ENCODE measurements around the gene ST7.

Gene ST7

DNA sequence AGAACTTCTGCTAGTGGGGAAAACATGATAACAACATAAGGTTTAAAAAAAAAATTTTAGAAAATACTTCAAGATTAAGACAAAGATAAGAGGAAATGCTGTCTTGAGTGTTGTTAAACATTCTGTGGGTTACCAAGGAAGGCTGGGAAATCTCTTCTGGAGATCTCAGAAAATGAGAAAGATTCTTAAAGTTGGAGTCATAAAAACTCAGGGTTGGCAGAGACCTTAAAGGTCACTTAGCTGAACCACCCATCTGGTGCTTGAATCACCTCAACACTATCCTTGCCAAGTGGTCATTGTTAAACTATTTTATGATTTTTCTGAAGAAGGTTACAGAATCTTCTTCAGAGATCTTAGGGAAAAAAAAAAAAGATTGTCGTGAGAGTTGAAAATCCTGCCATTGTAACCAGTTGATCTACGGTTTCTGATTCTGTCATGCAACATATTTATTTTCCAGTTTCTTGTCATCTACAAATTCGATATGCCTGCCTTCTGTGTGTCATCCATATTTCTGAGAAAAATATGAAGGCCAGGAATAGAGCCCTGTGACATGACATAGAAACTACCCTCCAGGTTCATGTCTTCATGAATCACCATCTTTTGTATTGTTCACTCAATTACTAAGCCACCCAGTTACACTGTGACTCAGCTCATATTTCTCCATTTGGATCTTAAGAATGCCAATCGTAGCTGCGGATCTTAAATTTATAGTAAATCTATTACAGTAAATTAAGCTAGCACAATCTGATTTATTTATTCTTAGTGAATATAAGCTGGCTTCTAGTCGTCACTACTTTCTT is 179.2 kb downstream of the ST7 start:
- no peak for DNase-seq (ENCODE audit: low read depth)

GRCh38 chr7:117133125-117133524 is 179.8 kb downstream of the ST7 start:
- DNase-seq (ENCODE audit: low read depth), result no peak

- no peak for DNase-seq (ENCODE audit: low read depth)
Observed at GRCh38 chr7:117134411-117134810, 181.1 kb downstream of the ST7 start.

GRCh38 chr7:117134889-117135552 is 181.7 kb downstream of the ST7 start:
- no peak for DNase-seq (ENCODE audit: low read depth)

DNA sequence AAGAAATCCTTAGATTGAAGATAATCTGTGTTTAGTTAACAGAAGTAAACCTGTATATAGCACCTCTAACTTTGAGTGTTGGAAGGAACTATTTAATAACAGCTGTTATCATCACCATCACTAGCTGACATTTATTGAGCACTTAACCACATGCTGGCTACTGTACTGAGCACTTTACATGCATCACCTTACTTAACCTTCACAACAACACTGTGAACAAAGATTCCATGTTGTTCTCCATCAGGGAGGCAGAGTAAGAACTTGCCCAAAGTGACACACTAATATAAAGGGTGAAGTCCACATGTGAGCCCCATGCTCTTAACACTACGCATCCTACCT is 182.2 kb downstream of the ST7 start:
- DNase-seq (ENCODE audit: low read depth), result no peak

DNA sequence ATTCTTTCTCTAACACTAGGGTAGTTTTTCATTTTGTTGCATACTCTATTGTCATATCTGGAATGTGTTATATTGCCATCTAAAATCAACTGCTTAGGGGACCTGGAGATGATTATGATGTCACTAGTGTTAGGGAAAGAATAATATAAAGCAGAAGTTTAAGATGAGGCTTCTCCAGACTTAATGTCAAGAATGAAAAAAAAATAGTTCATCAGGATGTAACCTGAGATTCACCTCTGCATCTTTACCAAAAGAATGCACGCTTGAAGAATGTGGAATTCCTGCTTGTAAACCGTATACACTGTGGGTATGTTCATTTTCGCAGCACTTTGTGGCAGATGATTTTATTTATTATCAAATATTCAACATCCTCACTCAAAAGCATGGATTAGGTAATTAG is 184.6 kb downstream of the ST7 start:
- DNase-seq (ENCODE audit: low read depth), result no peak

DNA sequence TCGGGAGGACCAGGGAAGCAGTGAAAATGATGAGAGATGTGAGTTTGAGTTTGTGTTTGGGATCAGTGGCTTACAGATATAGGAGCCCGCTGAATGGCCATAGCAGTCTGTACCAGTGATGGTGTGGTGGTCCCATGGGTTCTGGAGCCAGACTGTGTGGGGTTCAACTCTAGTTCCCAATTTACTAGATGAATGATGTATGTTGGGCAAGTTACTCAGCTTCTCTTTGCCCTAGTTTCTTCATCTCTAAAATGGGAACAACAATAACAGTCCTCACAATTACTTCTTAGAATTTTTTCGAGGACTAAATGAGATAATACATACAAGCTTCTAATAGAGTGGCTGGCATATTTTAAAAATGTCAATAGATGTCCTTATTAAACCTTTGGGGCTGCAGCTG is 185.2 kb downstream of the ST7 start:
- DNase-seq (ENCODE audit: low read depth), result no peak

DNA sequence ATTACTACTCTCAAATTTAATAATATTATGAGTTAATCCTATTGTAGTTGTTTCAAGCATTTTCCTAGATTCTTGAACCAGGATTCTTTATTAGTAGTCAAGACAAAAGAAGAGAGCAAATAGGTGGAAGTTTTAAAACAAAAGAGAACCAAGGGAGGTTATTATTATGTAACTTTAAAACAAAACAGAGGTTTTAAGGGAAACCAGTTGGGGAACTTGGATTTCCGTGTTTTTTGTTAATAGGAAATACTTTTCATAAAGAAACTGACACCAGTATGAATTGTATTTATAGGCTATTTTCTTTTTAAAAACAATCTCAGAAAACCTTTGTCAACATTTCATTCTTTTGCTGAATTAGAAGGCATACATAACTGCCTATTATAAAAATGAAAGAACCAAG is 185.7 kb downstream of the ST7 start:
- DNase-seq (ENCODE audit: low read depth), result no peak

DNA sequence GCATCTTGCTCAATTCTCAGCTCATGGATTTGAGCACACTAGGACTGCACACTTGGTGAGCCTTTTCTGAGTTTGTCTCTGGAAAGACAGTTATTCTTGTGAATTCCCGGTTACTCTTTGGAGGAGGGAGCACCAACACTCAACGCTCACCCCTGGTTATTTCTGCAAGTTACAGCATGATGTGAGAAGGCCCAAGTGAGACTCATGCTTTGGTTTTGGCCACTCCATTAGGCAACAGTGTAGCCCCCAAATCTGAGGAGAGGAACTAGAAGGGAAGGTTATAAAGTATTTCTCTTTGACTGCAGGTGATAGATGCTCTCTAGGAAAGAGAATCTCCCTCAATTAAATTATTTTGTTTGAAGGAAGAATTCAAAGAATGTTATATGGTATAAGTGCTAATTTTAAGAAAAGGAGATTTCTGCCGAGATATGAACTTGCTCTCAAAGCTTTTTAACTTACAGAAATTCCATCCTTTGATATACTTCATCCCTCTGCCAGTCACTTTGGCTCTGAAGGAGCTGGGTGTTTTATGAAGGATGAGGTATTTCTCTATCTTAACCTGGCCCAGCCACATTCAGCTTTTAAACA is 186.2 kb downstream of the ST7 start:
- DNase-seq (ENCODE audit: low read depth), result no peak

DNA sequence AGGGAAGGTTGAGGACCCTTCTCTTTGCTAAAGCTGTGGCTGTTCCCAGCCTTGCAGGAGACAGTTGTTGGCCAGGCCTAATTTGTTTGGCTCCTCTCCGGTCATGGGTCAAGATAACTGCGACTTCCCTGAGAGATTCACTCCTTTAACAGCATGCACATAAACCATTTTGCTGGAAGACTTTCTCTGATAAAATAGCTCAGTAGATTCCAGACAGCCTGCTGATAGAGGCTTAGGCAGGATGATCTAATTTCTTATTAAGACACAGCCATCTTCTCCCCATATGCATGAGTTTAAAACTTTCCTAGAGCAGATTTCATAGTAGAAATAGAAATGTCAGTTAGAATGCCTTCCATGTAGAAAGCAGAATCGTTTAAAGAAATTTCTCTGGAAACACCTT is 187.6 kb downstream of the ST7 start:
- DNase-seq (ENCODE audit: low read depth), result no peak

DNA sequence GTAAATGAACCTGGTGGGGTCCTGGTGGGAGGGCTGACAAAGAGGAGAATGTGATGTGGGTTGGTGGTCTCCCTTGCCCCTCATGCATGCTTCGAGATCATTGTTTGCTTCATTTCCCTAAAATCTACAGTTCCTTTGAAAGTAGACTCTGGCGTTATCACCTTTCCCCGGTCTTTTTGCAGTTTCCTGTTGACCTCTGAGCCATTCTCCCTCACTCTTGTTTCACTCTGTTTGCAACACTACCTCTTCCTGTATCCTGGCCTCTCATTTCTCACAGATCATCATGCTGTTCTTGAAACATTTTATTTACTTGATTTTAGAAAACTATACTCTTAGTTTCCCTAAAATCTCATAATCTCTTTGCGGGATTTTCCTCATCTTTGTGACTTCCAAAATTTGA is 189.8 kb downstream of the ST7 start:
- DNase-seq (ENCODE audit: low read depth), result no peak

DNA sequence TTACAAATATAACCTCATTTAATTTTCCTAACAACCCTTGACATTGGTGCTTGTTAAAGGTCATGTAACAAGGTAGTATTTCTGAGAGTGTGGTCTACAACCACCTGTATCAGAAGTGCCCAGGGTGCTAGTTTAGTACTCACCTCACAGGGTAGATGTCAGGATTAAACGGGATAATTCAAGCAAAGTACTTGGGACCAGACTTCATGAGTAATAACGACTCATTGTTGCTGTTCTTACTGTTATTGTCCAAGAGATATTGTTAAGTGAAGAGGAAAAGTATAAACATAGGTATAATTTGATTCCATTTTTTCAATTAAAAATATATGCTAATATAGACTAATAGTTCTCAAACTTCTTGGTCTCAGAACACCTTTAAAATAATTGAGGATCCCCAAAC is 190.3 kb downstream of the ST7 start:
- no peak for DNase-seq (ENCODE audit: low read depth)

DNA sequence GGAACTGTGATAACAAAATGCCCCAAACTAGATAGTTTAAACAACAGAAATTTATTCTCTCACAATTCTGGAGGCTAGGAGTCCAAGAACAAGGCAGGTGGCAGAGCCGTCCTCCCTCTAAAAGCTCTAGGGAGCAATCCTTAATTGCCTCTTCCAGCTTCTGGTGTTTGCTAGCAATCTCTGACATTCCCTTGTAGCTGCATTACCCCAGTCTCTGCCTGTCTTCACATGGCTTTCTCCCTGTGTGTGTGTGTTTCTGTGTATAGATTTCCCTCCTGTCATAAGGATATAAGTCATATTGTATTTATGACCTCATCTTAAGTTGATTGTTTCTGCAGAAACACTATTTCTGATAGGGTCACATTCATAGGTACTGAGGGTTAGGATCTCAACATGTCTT is 192.0 kb downstream of the ST7 start:
- no peak for DNase-seq (ENCODE audit: low read depth)

DNA sequence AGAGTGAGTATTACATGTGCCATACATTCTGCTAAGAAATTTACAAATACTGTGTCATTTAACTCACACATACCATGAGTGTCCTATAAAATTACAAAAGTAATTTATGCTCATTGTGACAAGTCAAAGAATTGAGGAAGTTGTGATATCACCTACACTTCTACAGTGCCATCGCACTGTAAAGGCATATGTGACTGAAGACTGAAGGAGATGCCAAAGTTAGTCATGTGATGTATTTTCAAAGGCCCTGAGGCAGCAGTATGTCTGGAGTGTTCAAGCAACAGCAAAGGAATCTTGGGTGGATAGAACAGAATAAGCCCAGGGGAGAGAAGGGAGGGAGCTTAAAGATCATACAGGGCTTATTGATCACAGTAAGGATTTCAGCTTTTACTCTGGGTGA is 192.8 kb downstream of the ST7 start:
- no peak for DNase-seq (ENCODE audit: low read depth)

- no peak for DNase-seq (ENCODE audit: low read depth)
Observed at GRCh38 chr7:117146511-117146910, 193.2 kb downstream of the ST7 start.

DNA sequence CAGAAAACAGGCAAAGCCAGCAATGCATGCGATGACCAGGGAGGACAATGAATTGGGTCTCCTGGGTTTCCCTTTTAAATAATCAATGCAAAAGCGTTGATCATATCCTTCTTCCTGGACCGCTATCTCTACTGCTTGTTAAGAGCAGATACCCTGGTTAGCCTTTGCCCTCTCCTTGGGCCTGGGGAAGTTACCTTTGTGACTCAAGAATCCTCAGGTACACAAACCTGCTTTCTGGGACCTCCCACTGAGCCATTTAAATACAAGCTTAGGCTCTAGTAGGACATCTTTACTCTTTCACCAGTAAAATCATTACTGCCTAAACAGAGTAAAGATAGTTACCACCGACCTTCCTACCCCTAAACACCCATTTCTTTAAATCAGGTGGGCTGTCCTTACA is 195.7 kb downstream of the ST7 start:
- DNase-seq (ENCODE audit: low read depth), result no peak

DNA sequence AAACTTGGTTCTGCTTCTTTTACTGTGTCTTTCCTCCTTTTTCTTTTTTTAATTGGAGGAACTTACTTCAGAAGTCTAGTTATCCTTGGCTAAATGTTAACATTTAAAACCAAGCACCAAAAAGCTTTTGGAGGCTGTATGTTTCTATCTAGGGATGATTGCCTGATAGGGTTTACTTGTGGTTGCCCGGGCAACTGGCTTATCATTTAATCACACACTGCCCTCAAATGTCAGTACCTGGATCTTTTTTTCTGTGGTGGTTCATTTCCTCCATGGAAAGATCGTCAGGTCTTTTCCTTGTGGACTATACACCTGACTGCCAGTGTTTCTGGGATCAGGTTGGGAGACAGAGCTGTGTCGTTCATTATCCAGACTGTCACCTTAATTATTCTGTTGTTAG is 196.4 kb downstream of the ST7 start:
- no peak for DNase-seq (ENCODE audit: low read depth)

DNA sequence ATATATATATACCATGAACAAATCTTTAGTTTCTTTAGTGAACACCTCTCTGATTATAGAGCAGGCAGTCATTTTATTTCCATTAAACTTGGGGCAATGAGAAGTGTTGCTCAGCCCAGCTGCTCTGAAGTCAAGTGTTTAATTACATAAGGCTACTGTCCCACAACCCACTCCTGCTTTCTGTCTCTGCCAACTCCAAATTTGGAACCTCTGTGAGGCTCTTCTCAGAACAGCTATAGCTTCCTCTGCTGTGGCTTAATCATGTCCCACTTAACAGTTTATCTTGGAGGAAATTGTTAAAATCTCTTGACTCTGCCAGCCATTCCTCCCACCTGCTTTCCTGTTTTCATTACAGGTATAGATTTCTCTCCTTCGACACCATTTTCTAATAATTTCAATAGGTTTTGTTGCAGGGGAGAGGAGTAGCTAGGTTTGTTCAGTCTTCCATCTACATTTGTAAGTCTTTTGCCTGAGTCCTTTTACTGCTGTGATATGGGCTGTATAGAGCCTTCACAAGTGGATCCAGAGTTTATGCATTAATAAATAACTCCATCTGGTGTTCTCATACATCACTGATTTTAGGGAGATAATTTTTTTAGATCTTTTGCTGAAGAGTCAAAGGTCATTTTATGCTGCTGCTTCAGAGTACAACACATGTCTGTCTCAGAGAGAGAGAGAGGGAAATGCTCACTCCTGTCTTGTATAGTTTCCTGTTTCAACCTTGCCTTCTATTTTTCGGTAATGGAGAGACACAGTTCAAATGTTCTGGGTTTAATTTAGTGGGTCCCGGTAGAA is 199.1 kb downstream of the ST7 start:
- DNase-seq (ENCODE audit: low read depth), result no peak

DNA sequence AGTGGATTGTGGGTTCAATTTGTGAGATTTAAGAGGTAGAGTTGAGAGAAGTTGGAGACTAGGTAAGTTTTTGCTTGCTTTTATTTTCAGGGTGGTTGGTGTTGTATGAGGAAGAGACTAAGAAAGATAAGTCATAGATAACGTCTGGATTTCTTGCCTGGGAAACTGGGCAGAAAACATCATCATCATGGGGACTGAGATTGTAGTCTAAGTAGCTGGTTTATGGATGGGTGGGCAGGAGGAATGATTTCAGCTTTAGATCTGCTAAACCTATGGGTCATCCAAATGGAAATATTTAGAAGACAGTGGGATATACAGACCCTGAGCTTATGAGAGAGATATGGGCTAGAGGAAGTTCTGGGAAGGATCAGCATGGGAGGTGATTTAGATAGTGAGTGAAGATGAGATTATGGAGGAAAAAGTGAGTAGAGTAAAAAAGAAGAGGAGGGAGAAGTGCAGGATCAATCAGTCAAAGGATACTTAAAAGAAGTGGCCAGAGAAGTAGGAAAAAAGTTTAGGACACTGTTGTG is 199.8 kb downstream of the ST7 start:
- no peak for DNase-seq (ENCODE audit: low read depth)

DNA sequence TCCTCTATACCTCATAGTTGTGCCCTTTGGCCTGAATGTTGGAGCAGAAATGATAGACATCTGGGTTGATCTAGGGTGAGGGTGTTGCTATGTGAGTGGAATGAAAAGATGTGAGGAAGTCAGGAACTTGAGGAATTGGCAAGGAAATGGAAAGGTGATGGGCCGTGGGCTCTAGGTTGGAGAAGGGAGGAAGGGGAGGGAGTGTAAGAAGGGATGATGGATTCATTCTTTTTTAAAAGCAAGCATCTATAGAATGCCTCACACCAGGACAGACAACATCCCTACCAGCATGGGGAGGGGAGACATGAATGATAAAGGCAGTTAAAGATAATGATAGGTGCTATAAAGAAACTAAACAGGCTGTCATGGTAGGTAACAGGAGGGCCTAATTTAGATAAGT is 201.4 kb downstream of the ST7 start:
- DNase-seq (ENCODE audit: low read depth), result no peak

GRCh38 chr7:117155694-117156093 is 202.4 kb downstream of the ST7 start:
- no peak for DNase-seq (ENCODE audit: low read depth)

All from activated T-cell treated with anti-CD3 and anti-CD28 coated beads for 24 hours (primary cell).